ENCODE data around the gene MYLK3. TPM values are rescaled to one million over a fixed set of nuclear protein-coding genes. Genes with fewer than 3 reads are reported as not detected.

MYLK3 gene
- total RNA-seq, 2 experiments from 2014 or later, result 0.38 TPM; not detected in 1

GRCh38 chr16:46715769-46716305 lies 32.3 kb downstream of the MYLK3 start:
- intact Hi-C loops (cut with DNase I, micrococcal nuclease), result no loop called here
- Histone ChIP-seq H3K27ac (ENCODE audit: low read depth in 1 of 2, low read length in 2 of 2) (no peak overlapping the region), H3K27me3 (ENCODE audit: control insufficient read depth in 1 of 2, insufficient read depth in 2 of 2, low read length in 2 of 2) (no peaks in the 10 kb centered on the region), H3K4me3 (ENCODE audit: low read length) (no peak overlapping the region), H3K9me3 (ENCODE audit: control insufficient read depth in 1 of 2, insufficient read depth in 1 of 2, low read length in 2 of 2) (no peaks in the 10 kb centered on the region), H3K36me3 (ENCODE audit: insufficient read depth, low read length) (no peaks in the 10 kb centered on the region), H3K4me1 (ENCODE audit: insufficient read depth, low read length) (peaks cover 2% of the 10 kb centered on the region)
- no peak overlapping the region for H3K27ac Mint-ChIP-seq
- no peaks in the 10 kb centered on the region for H3K27me3 Mint-ChIP-seq
- no peaks in the 10 kb centered on the region for H3K4me1 Mint-ChIP-seq (ENCODE audit: low read depth)
- no peak for DNase-seq
- CTCF ChIA-PET, result no interaction called here
- no peaks in the 10 kb centered on the region for H3K36me3 Mint-ChIP-seq (ENCODE audit: low read depth)
- no peak for ATAC-seq (ENCODE audit: poor library complexity)
- H3K9me3 Mint-ChIP-seq, result no peaks in the 10 kb centered on the region
- no peak for TF ChIP-seq CTCF (IDR thresholded peaks at IDR 0.05)
- H3K4me3 Mint-ChIP-seq, result no peak overlapping the region
- POLR2A ChIA-PET, result no interaction called here

GRCh38 chr16:46714797-46715591 lies 33.1 kb downstream of the MYLK3 start:
- Histone ChIP-seq H3K9me3 (ENCODE audit: control insufficient read depth in 1 of 2, insufficient read depth in 1 of 2, low read length in 2 of 2) (no peaks in the 10 kb centered on the region), H3K36me3 (ENCODE audit: insufficient read depth, low read length) (no peaks in the 10 kb centered on the region), H3K4me1 (ENCODE audit: insufficient read depth, low read length) (peaks cover 2% of the 10 kb centered on the region), H3K4me3 (ENCODE audit: low read length) (no peak overlapping the region), H3K27ac (ENCODE audit: low read depth in 1 of 2, low read length in 2 of 2) (no peak overlapping the region), H3K27me3 (ENCODE audit: control insufficient read depth in 1 of 2, insufficient read depth in 2 of 2, low read length in 2 of 2) (no peaks in the 10 kb centered on the region)
- no peak for ATAC-seq (ENCODE audit: poor library complexity)
- H3K27ac Mint-ChIP-seq, result no peak overlapping the region
- CTCF ChIA-PET, result no interaction called here
- H3K27me3 Mint-ChIP-seq, result no peaks in the 10 kb centered on the region
- H3K36me3 Mint-ChIP-seq (ENCODE audit: low read depth), result no peaks in the 10 kb centered on the region
- H3K4me3 Mint-ChIP-seq, result no peak overlapping the region
- H3K4me1 Mint-ChIP-seq (ENCODE audit: low read depth), result no peaks in the 10 kb centered on the region
- no peaks in the 10 kb centered on the region for H3K9me3 Mint-ChIP-seq
- no peak for TF ChIP-seq CTCF (IDR thresholded peaks at IDR 0.05)
- POLR2A ChIA-PET, result no interaction called here
- no peak for DNase-seq
- intact Hi-C loops (cut with DNase I, micrococcal nuclease), result no loop called here

GRCh38 chr16:46713634-46714033 lies 34.5 kb downstream of the MYLK3 start:
- no peak for ATAC-seq (ENCODE audit: poor library complexity)
- DNase-seq, result no peak
- POLR2A ChIA-PET, result no interaction called here
- no peaks in the 10 kb centered on the region for H3K27me3 Mint-ChIP-seq
- Histone ChIP-seq H3K4me1 (ENCODE audit: insufficient read depth, low read length) (peaks cover 2% of the 10 kb centered on the region), H3K27me3 (ENCODE audit: control insufficient read depth in 1 of 2, insufficient read depth in 2 of 2, low read length in 2 of 2) (no peaks in the 10 kb centered on the region), H3K36me3 (ENCODE audit: insufficient read depth, low read length) (no peaks in the 10 kb centered on the region), H3K4me3 (ENCODE audit: low read length) (no peak overlapping the region), H3K9me3 (ENCODE audit: control insufficient read depth in 1 of 2, insufficient read depth in 1 of 2, low read length in 2 of 2) (no peaks in the 10 kb centered on the region), H3K27ac (ENCODE audit: low read depth in 1 of 2, low read length in 2 of 2) (no peak overlapping the region)
- H3K36me3 Mint-ChIP-seq (ENCODE audit: low read depth), result no peaks in the 10 kb centered on the region
- TF ChIP-seq CTCF (IDR thresholded peaks at IDR 0.05), result no peak
- H3K9me3 Mint-ChIP-seq, result no peaks in the 10 kb centered on the region
- CTCF ChIA-PET, result no interaction called here
- no peak overlapping the region for H3K4me3 Mint-ChIP-seq
- no peak overlapping the region for H3K27ac Mint-ChIP-seq
- intact Hi-C loops (cut with DNase I, micrococcal nuclease), result no loop called here
- no peaks in the 10 kb centered on the region for H3K4me1 Mint-ChIP-seq (ENCODE audit: low read depth)

All from CD4-positive, alpha-beta T cell (primary cell).